D341Med (cell line): ENCODE measurements around the gene ELFN2.
"Not testable (repeated sequence)": the region's sequence is repeated elsewhere in the genome, so short reads cannot be mapped to it uniquely, and the experiment has no call there.

Source experiments
- DNase-seq: peaks from one replicate; pipeline ENCODE4 v3.0.0; 2012; ENCODE audit warnings: low spot score

Gene ELFN2

DNA sequence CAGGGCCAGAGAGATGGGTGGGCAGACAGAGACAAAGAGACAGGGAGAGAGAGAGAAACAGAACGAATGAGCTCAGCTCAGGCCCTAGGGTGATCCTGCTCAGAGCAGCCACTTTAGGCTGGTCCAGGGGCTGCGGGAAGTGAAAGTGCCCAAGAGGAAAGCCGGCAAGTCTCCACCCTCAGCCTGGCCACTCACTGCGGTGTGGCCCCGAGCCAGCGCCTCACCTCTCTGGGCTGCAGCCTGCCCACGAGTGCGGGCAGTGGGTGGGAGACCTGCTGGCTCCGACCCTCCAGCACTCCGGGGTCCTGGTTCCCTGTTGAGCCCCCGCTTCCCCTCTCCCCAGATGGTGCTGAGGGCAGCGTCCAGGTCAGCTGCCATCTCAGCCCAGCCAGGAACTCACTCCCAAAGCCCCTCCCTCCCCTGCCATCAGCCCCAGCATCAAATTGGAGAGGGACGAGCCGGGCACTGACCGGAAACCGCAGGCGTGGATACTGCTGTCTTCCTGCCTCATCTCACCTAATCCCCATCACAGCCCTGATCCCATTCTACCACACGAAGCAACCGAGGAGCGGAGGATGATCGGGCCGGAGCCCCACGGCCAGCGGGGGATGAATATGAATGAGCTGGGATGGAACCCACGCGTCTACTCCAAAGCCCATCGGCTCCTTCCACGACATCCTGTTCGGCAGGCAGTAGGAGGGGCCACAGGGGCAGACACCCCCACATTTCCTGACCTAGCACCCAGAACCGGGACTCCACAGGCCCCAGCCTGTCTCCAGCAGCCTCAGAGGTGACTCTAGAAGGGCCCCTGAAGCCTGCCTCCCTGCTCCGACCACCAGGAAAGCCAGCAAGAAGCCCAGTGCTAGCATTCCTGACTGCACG, 16.9 kb downstream of the ELFN2 start:
- DNase-seq: no peak

- no peak for DNase-seq
Observed at GRCh38 chr22:37409459-37410050, 17.7 kb downstream of the ELFN2 start.

GRCh38 chr22:37409031-37409430, 18.2 kb downstream of the ELFN2 start:
- no peak for DNase-seq

- no peak for DNase-seq
Observed at GRCh38 chr22:37407856-37408255, 19.4 kb downstream of the ELFN2 start.

DNA sequence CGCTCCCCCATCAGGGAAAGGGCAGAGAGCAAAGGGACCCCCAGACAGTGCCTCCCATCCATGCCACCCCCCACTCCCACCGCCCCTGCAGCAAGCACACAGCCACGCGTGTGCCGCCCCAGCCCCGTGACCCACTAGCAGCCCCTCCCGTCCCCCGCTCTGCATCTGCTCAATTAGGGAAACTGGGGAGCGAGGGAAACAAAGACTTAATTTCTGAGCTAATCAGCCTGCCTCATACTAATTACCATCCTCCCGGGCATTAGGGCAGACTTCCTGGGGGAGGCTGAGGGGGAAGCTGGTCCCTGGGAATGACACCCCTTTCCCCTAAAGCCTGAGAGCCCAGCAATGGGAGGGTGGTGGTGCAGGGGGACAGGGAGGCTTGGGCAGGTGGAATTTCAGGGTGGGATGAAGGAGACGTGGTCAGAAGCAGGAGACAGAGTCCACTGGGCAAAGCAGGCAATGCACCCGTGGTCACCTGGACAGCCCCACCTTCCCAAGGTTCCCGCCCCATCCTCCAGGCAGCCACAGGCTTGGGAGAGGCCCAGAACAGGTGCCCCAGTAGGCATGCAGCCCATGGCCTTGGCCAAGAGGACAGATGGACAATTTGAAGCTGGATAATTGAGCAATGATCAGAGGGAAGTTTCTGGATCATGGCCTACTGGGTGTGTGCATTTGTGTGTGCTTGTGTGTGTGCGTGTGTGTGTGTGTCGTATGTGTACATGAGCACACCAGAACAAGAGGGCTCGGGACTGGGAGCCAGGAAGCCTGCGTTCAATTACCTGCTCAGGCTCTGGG, 20.6 kb downstream of the ELFN2 start:
- no peak for DNase-seq

- DNase-seq: no peak
Observed at GRCh38 chr22:37404091-37404490, 23.2 kb downstream of the ELFN2 start.

DNA sequence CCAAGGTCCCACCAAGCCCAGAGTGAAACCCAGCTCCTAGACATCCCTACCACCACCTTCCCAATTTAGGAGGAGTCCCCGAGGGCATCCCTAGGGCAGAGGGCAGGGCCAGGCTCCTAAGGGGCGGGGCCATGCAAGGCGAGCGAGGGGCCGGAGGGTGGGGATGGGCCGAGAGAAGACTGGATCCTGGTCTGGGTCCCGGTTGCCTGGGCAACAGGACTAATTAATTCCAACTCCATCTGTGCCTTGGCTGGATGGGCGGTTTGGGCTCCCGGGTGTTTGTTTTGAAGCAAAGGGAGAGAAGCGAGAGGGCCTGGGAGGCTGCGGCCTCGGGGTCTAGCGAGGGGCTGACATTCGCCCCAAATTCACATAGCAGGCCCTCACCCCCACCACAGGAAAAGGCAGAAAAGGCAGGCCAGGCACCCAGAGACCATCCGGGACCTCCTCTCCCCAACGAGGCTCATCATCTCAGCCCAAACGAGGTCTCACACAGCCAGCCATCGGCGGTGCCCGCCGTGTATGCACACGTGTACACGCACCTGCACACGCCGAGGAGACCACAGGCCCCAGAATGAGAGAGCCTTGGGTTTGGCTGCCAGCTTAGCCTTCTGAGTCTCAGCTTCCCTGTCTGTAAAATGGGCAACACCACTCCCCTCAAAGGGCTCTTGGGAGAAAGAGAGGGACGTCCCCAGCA, 23.9 kb downstream of the ELFN2 start:
- no peak for DNase-seq

DNA sequence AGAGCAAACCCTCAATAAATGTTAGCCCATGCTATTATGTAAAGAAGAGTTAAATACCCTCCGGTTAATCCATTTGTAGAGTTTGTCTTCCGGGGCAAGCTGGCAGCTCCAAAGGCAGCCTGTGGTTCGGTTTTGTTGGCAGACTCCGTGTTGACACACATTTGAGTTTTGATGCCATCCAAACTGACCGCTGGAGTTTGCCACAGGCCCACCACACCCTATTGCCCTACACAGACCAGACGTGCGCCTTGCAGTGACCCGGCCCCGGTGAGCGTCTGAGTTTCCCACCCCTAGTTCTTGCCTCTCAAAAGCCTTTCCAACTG, 25.1 kb downstream of the ELFN2 start:
- DNase-seq: no peak

- no peak for DNase-seq
Observed at GRCh38 chr22:37401401-37402183, 25.7 kb downstream of the ELFN2 start.

DNA sequence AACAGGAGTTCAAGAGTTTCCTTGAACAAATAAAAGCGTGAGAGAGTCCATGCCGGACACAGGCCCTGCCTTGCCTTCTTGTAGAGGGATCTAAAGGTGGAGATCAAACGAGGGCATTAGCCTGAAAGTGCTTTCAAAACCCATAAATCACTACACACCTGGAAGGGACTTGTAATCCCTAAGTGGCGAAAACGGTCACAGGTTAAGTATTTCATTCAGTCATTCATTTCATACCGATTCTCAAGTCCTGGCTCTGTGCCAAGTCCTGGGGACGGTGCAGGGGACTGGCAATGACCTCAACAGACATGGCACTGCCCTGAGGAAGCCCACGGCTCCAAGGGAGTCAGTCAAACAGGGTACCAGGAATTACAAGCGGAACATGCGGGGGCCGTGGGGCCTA, 26.6 kb downstream of the ELFN2 start:
- no peak for DNase-seq

DNA sequence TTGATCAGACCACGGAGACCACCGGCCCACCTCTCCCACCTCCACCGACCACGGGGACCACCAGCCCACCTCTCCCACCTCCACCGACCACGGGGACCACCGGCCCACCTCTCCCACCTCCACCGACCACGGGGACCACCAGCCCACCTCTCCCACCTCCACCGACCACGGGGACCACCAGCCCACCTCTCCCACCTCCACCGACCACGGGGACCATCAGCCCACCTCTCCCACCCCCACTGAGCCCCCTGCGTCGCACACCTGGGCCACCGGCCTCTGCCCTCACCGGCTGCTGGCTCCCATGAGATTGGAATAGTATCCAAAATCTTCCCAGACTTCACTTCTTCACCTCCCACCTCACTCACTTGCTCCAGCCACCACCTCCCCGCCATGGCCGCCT, 27.8 kb downstream of the ELFN2 start:
- not testable (repeated sequence) for DNase-seq

- no peak for DNase-seq
Observed at GRCh38 chr22:37397226-37397625, 30.1 kb downstream of the ELFN2 start.

GRCh38 chr22:37396488-37397084, 30.7 kb downstream of the ELFN2 start:
- no peak for DNase-seq

GRCh38 chr22:37394341-37394740, 32.9 kb downstream of the ELFN2 start:
- no peak for DNase-seq

DNA sequence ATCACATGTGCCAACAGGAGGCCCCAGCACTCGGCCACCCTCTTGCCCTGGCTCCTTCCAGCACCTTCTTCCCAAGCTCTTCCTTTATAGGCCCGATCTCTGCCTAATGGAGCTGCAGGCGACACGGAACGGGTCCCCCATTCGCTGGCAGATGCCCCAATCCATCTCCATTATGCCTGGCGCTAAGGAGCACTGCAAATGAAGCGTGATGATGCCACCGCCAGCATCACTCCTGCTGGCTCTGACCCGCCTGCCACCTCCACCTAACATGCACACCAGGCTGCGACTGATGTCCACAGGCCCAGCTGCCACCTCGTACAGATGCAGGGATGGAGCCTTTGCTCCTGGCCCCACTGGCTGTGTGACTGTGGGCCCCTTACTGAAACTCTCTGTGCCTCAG, 33.5 kb downstream of the ELFN2 start:
- DNase-seq: no peak

DNA sequence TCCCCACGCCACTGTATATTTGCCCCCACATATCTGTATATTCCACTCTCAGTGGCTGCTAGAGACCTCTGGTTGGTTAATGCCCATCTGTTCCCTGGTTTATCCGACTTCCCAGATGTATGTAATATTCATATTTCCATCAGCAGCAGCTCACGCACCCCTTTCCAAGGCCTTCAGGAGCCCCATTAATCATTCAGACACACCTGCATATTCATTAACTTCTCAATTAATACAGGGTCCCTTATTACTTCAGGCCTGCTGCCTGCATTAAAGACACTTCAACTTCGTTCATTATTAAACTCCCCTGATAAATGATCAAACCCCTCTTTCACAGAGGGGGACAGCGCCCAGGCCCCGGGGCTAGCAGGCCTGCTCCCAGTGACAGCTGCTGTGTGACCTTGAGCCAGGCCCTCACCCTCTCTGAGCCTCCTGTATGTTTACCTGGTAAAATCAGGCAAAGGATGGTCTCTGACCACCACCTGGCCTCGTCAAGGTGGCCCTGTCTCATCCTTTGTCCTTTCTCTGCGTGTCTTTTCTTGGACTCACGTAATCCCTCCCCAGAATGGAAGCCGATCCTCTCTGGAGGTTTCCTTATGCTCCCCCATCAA, 34.5 kb downstream of the ELFN2 start:
- DNase-seq: no peak

DNA sequence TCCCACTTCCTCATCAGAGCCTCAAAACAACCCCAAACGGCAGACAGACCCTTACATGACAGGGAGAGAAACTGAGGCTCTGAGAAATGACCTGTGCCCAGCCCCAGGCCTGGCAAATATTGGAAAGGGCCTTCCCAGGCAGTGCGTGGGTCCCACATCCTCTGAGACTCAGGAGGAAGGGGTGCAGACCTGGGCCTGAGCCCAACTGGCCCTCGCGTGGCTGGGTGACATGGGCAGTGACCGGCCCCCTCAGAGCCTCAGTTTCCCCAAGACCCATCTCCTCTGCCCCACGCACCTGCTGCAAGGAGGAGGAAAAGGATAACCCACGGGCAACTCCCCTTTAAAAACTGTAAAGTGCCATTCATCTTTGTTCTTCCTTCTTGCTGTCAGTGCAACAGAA, 35.6 kb downstream of the ELFN2 start:
- DNase-seq: no peak

GRCh38 chr22:37390075-37390474, 37.2 kb downstream of the ELFN2 start:
- DNase-seq: no peak

DNA sequence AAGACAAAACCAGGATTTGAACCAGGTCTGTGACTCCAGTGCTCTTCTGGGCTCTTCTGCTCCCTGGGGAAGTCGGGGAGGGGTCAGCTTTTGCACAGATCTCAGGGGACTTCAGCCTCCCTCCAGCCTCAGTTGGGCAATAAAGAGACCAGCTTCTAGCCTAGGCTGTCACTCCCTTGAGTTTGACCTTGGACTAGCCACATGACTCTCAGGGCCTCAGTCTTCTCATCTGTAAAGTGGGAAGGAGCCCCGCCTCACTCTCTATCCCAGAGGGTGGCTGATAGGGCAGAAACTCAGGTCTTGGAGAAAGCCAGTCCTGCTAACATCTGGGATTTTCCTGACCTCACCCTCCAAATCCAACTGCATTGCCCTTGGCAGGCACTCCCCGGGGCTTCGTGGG, 38.7 kb downstream of the ELFN2 start:
- DNase-seq: no peak

DNA sequence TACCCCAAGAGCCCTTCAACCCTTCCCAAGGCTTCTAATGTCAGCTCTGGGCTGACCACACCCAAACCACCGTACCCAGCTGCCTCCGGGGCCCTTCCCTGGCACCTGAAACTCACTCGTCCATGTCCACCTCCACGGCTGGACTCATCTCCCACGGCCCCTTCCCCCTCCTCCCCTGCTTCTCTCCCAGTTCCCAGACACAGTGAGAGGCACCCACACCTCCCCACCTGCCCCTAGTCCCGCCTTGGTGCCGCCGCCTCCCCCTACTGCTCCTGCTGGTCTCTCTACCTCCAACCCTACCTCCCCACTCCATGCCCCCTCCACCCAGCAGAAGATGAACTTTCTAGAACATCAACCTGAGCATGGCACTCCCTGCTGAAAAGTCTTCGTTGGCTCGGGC, 39.5 kb downstream of the ELFN2 start:
- no peak for DNase-seq

- no peak for DNase-seq
Observed at GRCh38 chr22:37386441-37386840, 40.8 kb downstream of the ELFN2 start.
